H54 (cell line): Measurements from ENCODE around the gene GTF3C1.

Experiments used
- DNase-seq: peaks from one replicate; pipeline ENCODE4 v3.0.0; 2011; ENCODE audit warnings: low spot score, mixed read lengths; ENCODE audit not compliant: insufficient read length
- FAIRE-seq: peaks from 3 replicates; lab custom pipeline; 2011; peaks lifted over from hg19 to GRCh38; lab: Jason Lieb, UNC
- POLR2A ChIP-seq: IDR thresholded peaks from 2 replicates; pipeline ENCODE4 v1.6.1; 2011; ENCODE audit warnings: low read depth, mild to moderate bottlenecking, low read length

The GTF3C1 gene

DNA sequence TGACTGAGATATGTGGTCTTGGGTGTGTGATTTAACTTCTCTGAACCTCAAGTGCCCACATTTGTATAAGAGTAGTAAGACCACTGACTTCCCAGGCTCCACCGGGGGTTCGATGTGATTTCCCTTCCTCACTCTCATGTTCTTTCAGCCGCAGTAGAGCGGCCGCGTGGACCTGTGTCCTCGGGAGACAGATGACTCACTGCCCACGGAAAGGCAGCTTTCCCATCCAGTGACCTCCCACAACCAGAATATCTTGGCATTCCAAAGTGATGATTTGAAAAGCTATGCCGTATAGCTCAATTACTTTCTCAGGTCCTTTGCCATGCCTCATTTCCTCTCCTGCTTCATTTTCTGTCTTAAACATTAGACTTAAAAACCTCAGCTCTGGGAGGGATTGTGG lies 74.2 kb downstream of the GTF3C1 start:
- no peak for TF ChIP-seq POLR2A

GRCh38 chr16:27474921-27475320 lies 74.8 kb downstream of the GTF3C1 start:
- TF ChIP-seq POLR2A: no peak
- no peak for DNase-seq
- no peak for FAIRE-seq

More for the DNA sequence above, 74.2 kb downstream of the GTF3C1 start:
- peak; percentile 86 for DNase-seq
- peak; percentile 60 for FAIRE-seq

DNA sequence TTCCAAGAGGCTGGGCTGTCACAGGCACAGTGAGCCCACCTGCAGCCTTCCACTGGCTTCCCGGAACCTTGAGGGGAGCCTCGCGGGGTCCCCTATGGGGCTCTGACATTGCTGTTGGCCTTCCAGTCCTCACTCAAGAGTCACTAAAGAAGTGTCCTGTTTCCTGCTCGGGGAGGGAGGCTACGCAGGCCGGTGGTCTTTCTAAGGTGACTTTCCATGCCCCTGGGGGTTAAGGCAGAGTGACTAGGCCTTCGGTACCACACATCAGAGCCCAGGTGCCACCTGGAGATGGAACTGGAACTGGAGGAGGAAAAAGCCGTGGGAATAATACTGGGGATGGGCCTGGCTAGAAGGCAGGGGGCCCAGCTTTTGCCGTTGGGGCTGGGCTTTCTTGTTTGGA lies 75.7 kb downstream of the GTF3C1 start:
- no peak for TF ChIP-seq POLR2A
- DNase-seq (no peak), FAIRE-seq (no peak)

GRCh38 chr16:27473101-27473900 lies 76.4 kb downstream of the GTF3C1 start:
- no peak for DNase-seq
- FAIRE-seq: no peak
- TF ChIP-seq POLR2A: no peak

DNA sequence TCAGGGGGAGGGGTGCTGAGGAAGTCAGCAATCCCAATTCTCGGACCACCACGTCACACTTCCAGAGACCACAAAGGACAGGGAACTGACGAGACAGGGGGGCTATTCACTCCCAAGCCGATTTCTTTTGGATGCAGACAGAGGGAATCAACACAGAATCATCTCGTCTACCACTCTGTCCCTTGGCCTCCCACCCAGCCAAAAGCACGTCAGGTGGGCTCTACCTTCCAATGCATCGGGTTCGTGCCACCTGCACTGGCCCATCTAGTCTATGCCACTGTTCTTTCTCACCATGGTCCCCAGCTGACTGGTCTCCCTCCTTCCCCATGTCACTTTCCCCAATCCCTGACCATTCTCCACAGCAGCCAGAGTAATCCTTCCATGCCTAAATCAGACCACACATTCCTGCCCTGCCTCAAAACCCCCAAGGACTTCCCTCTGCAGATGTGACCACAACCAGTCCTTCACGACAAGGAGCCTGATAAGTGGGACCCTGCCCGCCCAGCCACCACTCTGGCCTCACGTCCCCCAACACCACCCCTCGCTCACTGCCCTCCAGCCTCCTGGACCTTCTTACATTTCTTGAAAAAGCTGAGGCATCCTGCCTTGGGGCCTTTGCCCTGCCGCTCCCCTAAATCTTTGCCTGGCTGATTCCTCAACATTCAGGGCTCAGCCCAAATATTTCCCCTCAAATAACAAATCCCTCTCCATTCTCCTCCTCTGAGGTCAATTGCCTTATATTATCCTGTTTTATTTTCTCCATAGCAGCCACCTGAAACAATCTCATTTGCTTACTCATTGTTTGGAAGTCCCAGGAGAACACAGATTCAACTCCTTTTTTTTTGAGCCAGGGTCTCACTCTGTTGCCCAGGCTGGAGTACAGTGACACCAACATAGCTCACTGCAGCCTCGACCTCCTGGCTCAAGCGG lies 77.4 kb downstream of the GTF3C1 start:
- no peak for DNase-seq
- no peak for TF ChIP-seq POLR2A
- FAIRE-seq: no peak

GRCh38 chr16:27471661-27472060 lies 78.1 kb downstream of the GTF3C1 start:
- TF ChIP-seq POLR2A: no peak
- DNase-seq: no peak
- no peak for FAIRE-seq

- no peak for TF ChIP-seq POLR2A
- no peak for FAIRE-seq
- peak; percentile 77 for DNase-seq
These were observed 78.9 kb downstream of the GTF3C1 start for GRCh38 chr16:27470567-27471431.

DNA sequence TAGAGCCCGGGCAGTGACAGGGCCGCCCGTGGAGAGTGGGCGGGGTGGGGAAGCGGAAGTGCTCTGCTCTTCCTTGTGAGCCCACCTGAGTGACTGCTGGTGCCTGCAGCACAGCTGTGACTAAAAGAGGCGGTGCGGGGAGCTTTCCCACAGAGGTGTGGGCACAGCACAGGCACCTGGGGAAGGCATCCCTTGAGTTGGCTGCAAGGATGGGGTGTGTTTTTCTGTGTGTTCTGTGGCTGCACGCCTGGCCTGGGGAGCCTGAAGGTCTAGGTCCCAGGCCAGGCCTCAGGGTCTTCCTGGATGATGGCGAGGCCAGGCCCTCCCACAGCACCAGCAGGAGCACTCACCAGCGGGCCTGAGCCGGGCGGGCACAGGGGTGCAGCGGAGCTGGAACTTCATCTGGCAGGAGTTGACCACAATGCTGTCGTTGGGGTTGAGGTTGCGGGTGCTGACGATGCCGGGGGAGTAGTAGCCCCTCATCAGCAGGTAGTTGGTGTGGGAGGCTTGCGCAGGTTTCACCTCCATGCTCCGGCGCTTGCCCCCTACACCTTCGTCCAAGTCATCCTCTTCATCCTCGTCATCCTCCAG lies 80.7 kb downstream of the GTF3C1 start:
- TF ChIP-seq POLR2A: no peak
- DNase-seq (no peak), FAIRE-seq (no peak)

DNA sequence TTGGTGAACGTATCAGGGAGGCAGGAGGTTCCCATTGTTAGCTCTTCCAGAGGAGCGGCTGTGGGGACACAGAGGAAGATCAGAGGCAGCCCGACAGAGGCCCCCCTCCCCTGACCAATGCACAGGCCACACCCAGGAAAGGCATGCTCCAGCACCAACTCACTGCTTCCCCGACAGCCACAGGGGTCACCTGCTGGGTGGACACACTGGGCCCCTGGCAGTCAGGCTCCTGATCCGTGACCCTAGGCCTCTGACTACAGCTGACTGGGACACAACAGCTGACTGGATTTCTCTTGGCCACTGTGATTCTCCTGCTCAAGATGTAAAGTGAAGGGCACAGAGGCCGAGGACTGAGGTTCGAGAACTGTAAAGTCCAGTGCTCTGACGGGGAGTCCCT lies 84.2 kb downstream of the GTF3C1 start:
- FAIRE-seq (no peak), DNase-seq (no peak)
- TF ChIP-seq POLR2A: no peak

- no peak for TF ChIP-seq POLR2A
- DNase-seq: no peak
- FAIRE-seq: no peak
These were observed 84.9 kb downstream of the GTF3C1 start for GRCh38 chr16:27464626-27465482.

GRCh38 chr16:27463741-27464591 lies 85.7 kb downstream of the GTF3C1 start:
- FAIRE-seq (no peak), DNase-seq (no peak)
- no peak for TF ChIP-seq POLR2A
